Rectal smooth muscle tissue (tissue), 1 donor: ENCODE data around the gene PAQR8.
A peak's percentile ranks its signal among the peaks of the same experiment; 100 is the strongest.

ENCODE experiments used
- H3K27ac ChIP-seq: one replicate; pipeline ENCODE4 v1.7.0; 2013; ENCODE audit warnings: low read depth, low read length, inconsistent platforms
- H3K27me3 ChIP-seq: one replicate; pipeline ENCODE4 v1.7.0; 2013; ENCODE audit warnings: low read length; ENCODE audit not compliant: control insufficient read depth, insufficient read depth
- H3K36me3 ChIP-seq: one replicate; pipeline ENCODE4 v1.7.0; 2013; ENCODE audit warnings: low read length; ENCODE audit not compliant: control insufficient read depth, insufficient read depth
- H3K4me1 ChIP-seq: one replicate; pipeline ENCODE4 v1.7.0; 2013; ENCODE audit warnings: low read length; ENCODE audit not compliant: control insufficient read depth, insufficient read depth
- H3K4me3 ChIP-seq: one replicate; pipeline ENCODE4 v1.7.0; 2013; ENCODE audit warnings: low read length
- H3K9ac ChIP-seq: one replicate; pipeline ENCODE4 v1.7.0; 2013; ENCODE audit warnings: low read length

The PAQR8 gene

DNA sequence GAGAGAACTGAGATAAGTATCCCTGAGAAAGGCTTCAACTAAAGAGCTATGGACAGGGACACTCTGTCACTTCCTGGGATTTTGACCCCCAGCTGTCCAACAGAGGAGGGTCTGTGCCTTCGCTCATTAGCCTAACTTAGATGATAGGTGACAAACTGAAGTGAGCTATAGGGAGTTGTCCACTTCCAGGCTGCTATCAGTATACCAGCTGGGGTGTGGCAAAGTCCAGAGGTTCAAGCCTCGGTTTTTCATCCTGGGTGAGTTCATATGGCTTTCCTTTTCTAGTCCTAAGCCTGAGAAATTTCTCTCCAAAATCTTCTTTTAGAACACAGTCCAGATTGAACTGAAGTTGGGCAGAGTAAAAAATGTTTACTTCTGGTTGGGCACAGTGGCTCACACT is 5.9 kb upstream of the PAQR8 start:
- peaks cover 18% of the 10 kb centered on the region for H3K4me1 ChIP-seq
- no peak overlapping the region for H3K27ac ChIP-seq
- H3K36me3 ChIP-seq: no peaks in the 10 kb centered on the region
- no peak overlapping the region for H3K4me3 ChIP-seq
- no peak overlapping the region for H3K9ac ChIP-seq
- H3K27me3 ChIP-seq: no peaks in the 10 kb centered on the region

DNA sequence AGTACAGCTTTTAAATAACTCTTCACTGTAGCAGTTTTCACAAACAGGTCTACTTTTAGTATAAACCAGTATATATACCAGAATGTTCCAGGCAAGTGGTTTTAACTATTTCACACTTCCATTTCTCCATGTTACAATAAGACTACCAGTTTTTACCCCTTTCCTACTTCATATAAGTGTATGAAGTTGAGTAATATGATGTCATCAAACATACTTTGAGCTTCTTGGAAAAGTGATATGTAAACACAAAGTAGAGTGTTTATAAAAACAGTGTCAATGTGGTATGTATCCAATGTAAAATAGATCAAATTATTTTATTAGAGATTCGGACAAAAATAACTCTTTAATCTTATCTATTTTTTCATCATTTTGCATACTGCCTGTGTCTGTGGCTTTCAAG is 2.5 kb upstream of the PAQR8 start:
- H3K36me3 ChIP-seq: no peaks in the 10 kb centered on the region
- H3K27ac ChIP-seq: peak overlapping the region; percentile 89
- H3K4me1 ChIP-seq: peaks cover 23% of the 10 kb centered on the region
- no peaks in the 10 kb centered on the region for H3K27me3 ChIP-seq
- H3K9ac ChIP-seq: no peak overlapping the region
- no peak overlapping the region for H3K4me3 ChIP-seq

DNA sequence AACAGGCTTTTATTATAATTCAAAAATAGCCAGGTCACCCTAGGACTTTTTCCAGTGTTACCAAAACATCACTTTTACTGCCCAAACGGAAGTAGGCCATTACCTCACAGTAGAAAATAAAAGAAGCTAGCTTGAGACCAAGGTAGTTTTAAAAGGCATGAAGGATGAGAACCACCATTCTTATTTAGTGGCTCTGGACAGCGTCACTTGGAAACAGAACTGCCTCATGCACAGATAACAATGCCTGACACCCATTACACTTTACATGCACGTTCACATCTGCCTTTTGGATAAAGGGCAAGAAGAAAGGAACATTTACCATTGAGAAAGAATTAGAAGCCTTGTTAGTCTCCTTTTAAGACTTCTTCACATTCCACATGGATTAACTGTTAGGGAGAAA is 1.9 kb upstream of the PAQR8 start:
- Histone ChIP-seq H3K9ac (no peak overlapping the region), H3K4me1 (peaks cover 23% of the 10 kb centered on the region), H3K27me3 (no peaks in the 10 kb centered on the region), H3K27ac (peak overlapping the region; percentile 89), H3K4me3 (no peak overlapping the region), H3K36me3 (no peaks in the 10 kb centered on the region)

DNA sequence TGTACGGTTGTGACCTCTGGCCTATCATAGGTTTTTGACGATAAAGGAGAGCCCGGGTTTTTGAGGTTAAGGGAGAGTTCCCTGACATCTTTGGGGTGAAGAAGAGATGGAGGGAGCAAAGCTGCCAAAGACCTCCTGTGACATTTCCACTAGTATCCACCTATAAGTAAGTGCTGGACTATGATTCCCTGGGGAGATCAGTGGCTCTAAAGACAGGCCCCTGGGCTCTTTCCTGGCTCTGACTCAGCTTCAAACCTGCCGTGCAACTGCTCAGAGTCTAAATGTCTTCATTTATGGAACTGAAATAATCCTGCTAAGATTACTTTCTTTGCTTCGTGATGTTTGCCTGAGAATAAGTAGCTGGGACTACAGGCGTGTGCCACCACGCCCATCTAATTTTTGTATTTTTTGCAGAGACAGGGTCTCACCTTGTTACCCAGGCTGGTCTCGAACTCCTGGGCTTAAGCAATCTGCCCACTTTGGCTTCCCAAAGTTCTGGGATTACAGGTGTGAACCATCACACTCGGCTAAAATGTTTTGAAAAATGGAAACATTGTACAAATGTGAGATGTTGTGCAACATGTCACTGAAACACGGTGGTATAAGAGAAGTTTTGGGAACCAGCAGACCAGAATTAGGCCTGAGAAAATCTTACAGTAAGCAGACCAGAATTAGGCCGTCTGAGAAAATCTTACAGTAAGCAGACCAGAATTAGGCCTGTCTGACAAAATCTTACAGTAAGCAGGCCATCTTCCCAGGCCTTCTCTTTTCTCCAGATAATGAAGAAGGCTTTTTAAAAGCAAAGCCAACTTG is 1.1 kb upstream of the PAQR8 start:
- Histone ChIP-seq H3K9ac (no peak overlapping the region), H3K4me1 (peaks cover 23% of the 10 kb centered on the region), H3K27ac (peak overlapping the region; percentile 89), H3K4me3 (peak overlapping the region; percentile 93), H3K27me3 (no peaks in the 10 kb centered on the region), H3K36me3 (no peaks in the 10 kb centered on the region)

DNA sequence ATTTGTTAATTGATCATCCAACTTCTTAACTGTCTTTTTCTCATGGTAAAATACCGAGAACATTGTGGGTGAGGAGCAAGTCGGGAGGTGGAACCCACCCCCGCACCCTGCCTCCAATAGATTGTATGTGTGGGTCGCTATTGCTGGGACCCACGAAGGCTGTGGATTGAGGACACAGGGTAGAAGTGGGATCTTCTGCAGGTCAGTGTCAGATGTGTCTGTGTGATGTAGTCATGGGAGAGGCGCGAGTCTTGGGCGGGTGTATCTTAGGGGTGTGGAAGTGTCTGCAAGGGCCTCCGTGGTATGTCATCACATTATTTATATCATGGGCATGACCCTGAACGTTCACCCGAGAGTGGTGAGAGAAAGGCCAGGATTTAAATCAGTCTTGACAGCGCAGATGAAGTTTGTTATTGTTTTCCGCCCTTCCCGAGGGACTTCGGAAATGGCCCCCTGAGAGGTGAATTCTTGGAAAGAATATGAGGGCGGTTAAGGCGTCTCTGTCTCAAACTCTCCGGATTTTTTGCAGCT is 472 bp upstream of the PAQR8 start:
- Histone ChIP-seq H3K27ac (peak overlapping the region; percentile 89), H3K4me3 (peak overlapping the region; percentile 93), H3K27me3 (no peaks in the 10 kb centered on the region), H3K4me1 (peaks cover 23% of the 10 kb centered on the region), H3K36me3 (no peaks in the 10 kb centered on the region), H3K9ac (peak overlapping the region; percentile 57)

DNA sequence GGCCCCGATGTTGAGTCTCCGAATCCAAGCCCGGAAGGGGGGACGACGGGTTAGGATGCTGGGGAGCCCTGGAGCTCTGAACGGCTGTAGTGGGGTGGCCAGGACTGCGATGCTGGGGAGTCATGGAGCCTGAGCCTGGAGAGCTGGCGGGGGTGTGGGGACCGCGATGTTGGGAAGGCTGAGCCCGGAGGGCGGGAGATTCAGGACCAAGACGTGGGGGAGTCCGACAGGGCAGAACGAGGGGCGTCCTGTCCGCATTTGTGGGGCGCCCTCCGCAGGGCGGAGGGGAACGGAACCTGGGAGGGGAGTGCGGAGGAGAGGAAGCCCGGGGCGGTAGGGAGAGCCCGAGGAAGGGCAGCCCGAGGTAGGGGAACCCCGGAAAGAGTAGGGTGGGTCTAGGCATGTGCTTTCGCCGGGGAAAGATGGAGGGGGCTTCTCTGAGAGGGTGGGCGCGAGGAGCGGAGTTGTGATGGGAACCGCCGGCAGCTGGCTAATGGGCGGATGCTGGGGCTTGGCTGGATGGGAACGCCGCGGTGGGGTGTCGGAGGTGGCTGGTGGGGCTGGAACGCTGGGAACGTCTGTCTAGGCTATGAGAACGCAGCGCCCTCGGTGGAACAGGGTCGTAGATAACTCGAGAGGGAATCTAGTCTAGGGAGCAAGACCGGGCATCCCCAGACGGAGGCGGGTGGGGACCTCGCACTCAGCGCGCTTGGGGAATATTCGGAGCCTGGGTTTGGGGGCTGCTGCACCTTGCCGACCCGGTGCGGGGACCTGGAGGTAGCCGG is 684 bp downstream of the PAQR8 start:
- Histone ChIP-seq H3K27ac (peak overlapping the region; percentile 89), H3K4me1 (peaks cover 23% of the 10 kb centered on the region), H3K9ac (peak overlapping the region; percentile 76), H3K36me3 (peaks cover 3% of the 10 kb centered on the region), H3K4me3 (peak overlapping the region; percentile 93), H3K27me3 (no peaks in the 10 kb centered on the region)

DNA sequence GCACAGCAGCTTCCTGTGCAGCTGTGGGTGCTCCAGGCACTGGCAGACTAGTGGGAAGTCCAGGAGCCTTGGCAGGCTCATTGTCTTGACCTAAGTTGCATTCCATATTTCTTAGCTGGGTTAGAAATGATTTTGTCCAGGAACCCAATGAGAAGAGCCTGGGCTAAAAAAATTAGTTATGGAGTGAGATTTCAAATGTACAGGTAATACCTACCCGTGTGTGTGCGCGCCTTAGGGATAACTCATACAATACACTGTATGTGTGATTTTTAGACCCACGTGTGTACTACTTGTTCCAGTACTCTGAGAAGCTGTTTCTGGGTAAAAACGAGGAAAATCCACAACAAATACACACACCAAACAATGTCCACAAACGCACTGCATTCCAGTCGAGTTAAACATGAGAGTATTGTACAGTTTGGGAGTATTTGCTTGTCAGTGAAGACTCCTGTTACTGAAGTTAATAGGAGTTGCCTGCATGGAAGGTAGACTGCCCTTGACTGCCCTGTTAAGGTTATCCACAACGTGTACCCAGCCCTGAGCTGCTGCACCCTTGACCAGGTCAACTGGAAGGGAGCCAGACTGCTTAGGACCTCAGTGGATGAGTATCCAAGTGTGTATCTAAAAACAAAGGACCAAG is 1.4 kb downstream of the PAQR8 start:
- Histone ChIP-seq H3K4me1 (peaks cover 23% of the 10 kb centered on the region), H3K9ac (peak overlapping the region; percentile 19), H3K36me3 (peaks cover 5% of the 10 kb centered on the region), H3K4me3 (peak overlapping the region; percentile 93), H3K27me3 (no peaks in the 10 kb centered on the region), H3K27ac (no peak overlapping the region)

DNA sequence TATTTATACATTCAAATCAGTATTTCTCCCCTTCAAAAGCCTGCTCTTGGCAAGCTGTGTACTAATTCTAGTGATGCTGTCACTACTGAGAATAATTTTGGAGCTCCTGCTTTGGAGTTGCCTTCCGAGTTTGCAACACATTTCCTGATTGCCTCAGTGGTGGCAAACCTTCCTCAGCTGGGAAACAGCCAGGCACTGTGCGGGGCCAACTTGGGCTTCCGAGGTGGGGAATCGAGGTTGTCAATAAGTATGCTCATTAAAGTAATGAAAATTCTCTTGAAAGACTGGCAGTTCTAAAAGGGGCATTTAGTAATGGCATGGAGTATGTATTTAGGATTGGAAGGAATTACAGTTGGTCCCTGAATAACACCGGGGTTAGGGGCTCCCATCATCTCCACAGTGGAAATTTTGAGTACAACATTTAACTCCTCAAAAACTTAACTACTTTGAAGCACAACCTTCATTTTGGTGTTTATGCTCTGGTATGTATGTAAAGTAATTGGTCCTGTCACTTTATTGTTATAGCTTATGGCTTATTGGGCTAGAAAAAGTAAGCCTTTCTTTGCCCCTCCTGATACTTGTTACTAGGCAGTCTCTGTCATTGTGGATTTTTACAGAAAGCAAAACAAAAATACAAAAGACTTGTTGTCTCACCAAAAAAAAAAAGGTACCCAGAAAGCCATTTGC is 2.7 kb downstream of the PAQR8 start:
- no peak overlapping the region for H3K9ac ChIP-seq
- H3K4me1 ChIP-seq: peaks cover 22% of the 10 kb centered on the region
- H3K27ac ChIP-seq: no peak overlapping the region
- no peak overlapping the region for H3K4me3 ChIP-seq
- peaks cover 5% of the 10 kb centered on the region for H3K36me3 ChIP-seq
- H3K27me3 ChIP-seq: no peaks in the 10 kb centered on the region

DNA sequence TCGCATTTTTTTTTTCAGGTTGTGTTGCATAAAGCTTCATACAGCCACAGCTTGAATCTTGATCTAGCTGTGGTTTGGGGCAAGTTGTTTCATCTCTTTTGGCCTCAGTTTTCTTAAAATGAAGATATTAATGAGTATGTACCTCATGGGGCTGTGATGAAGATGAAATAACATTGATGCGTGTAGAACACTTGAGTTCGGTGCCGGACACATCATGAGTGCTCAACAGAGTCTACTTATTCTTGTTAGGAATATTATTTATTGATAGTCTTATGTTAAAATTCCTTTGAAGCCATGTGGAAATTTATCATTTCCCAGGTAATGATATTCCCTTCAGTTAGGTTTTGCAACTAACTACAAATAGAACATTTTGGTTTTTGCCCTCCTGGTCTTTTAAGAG is 3.4 kb downstream of the PAQR8 start:
- Histone ChIP-seq H3K27ac (no peak overlapping the region), H3K4me3 (no peak overlapping the region), H3K36me3 (peaks cover 5% of the 10 kb centered on the region), H3K9ac (no peak overlapping the region), H3K4me1 (peaks cover 15% of the 10 kb centered on the region), H3K27me3 (no peaks in the 10 kb centered on the region)

DNA sequence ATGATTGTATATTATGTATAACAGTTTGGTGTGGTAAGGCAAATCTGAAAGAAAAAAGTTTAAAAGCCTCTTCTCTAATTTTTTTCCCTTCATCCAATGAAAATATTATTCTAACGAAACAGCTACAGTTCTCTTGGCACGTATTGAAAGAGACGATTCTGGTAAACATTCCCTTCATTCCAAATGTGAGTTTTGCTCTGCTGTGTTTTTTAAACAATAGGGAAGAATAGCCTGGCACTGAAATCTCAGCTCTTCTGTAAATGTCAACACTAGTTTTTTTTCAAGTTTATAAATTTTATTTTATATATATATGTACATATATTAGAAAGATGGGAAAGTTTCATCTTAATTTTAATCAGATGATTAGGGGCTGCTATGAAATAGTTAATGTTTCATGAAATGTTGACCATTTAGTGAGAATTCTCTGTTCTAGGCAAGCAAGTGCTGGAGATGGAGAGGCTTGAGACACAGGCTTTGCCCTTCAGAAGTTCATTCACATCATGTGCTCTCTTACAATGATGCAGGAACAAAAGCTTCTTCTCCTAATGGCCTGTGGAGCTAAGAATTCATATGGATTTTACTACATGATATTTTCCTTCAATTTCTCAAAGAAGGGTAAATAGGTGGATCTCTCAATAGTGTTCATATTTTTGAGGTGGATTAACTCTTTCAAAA is 4.1 kb downstream of the PAQR8 start:
- Histone ChIP-seq H3K27me3 (no peaks in the 10 kb centered on the region), H3K27ac (no peak overlapping the region), H3K4me1 (peaks cover 8% of the 10 kb centered on the region), H3K4me3 (no peak overlapping the region), H3K9ac (no peak overlapping the region), H3K36me3 (peaks cover 5% of the 10 kb centered on the region)

DNA sequence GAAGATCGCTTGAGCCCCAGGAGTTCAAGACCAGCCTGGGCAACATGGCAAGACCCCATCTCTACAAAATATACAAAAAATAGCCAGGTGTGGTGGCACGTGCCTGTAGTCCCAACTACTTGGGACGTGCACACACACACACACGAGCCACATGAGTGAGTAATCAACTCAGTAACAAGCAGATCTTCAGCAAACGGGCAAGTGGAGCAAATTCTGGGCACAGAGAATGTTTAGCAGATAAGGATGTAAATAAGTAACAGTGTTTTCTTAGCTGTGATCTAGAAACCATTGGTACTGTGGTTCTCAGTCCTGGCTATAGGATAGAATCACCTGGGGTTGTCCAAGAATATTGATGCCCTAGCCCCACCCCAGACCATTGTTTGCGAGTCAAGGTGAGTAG is 6.1 kb downstream of the PAQR8 start:
- Histone ChIP-seq H3K9ac (no peak overlapping the region), H3K27me3 (no peaks in the 10 kb centered on the region), H3K27ac (no peak overlapping the region), H3K36me3 (peaks cover 8% of the 10 kb centered on the region), H3K4me3 (no peak overlapping the region), H3K4me1 (peaks cover 2% of the 10 kb centered on the region)
